HG02973 (cell line): ENCODE measurements around the gene UBE2QL1.

Source experiments
- ATAC-seq: cut with Tn5 transposase; IDR thresholded peaks from one replicate; pipeline ENCODE4 v1.9.1; 2021; ENCODE audit warnings: moderate library complexity; ENCODE audit not compliant: unreplicated experiment

The UBE2QL1 gene

GRCh38 chr5:6448622-6449464 is at the start of gene UBE2QL1:
Gene UBE2QL1, plus strand, starts transcription at chr5:6448859. Its CDS starts 35 bp downstream, at chr5:6448894.
- no peak for ATAC-seq

- no peak for ATAC-seq
Measured at GRCh38 chr5:6399980-6400910, 48.4 kb upstream of the UBE2QL1 start.

GRCh38 chr5:6401410-6401809 is 47.2 kb upstream of the UBE2QL1 start:
- no peak for ATAC-seq

GRCh38 chr5:6402939-6403338 is 45.7 kb upstream of the UBE2QL1 start:
- no peak for ATAC-seq

- ATAC-seq = no peak
Measured at GRCh38 chr5:6403416-6403815, 45.2 kb upstream of the UBE2QL1 start.

- ATAC-seq = no peak
Measured at GRCh38 chr5:6404129-6404528, 44.5 kb upstream of the UBE2QL1 start.

GRCh38 chr5:6405591-6405990 is 43.1 kb upstream of the UBE2QL1 start:
- no peak for ATAC-seq

GRCh38 chr5:6407558-6408259 is 41.0 kb upstream of the UBE2QL1 start:
- no peak for ATAC-seq

- no peak for ATAC-seq
Measured at GRCh38 chr5:6408260-6408596, 40.4 kb upstream of the UBE2QL1 start.

- no peak for ATAC-seq
Measured at GRCh38 chr5:6408627-6409446, 39.8 kb upstream of the UBE2QL1 start.

- no peak for ATAC-seq
Measured at GRCh38 chr5:6410421-6410820, 38.2 kb upstream of the UBE2QL1 start.

GRCh38 chr5:6411141-6411540 is 37.5 kb upstream of the UBE2QL1 start:
- no peak for ATAC-seq

- ATAC-seq = no peak
Measured at GRCh38 chr5:6412811-6413210, 35.8 kb upstream of the UBE2QL1 start.

- no peak for ATAC-seq
Measured at GRCh38 chr5:6417657-6418056, 31.0 kb upstream of the UBE2QL1 start.

GRCh38 chr5:6418679-6419276 is 29.9 kb upstream of the UBE2QL1 start:
- ATAC-seq = no peak

GRCh38 chr5:6419340-6419852 is 29.3 kb upstream of the UBE2QL1 start:
- no peak for ATAC-seq

- ATAC-seq = no peak
Measured at GRCh38 chr5:6423327-6424109, 25.1 kb upstream of the UBE2QL1 start.

GRCh38 chr5:6424110-6424659 is 24.5 kb upstream of the UBE2QL1 start:
- ATAC-seq = no peak

GRCh38 chr5:6424700-6425099 is 24.0 kb upstream of the UBE2QL1 start:
- ATAC-seq = no peak
